Hippocampal formation (tissue), 2 donors: ENCODE measurements around the gene PDE9A.
"Not testable (repeated sequence)": the region's sequence is repeated elsewhere in the genome, so short reads cannot be mapped to it uniquely, and the experiment has no call there.

Experiments
- DNase-seq, 2 donors: peaks; one replicate each; lab custom pipeline; 2025; lab: John Stamatoyannopoulos, UW

Gene PDE9A

DNA sequence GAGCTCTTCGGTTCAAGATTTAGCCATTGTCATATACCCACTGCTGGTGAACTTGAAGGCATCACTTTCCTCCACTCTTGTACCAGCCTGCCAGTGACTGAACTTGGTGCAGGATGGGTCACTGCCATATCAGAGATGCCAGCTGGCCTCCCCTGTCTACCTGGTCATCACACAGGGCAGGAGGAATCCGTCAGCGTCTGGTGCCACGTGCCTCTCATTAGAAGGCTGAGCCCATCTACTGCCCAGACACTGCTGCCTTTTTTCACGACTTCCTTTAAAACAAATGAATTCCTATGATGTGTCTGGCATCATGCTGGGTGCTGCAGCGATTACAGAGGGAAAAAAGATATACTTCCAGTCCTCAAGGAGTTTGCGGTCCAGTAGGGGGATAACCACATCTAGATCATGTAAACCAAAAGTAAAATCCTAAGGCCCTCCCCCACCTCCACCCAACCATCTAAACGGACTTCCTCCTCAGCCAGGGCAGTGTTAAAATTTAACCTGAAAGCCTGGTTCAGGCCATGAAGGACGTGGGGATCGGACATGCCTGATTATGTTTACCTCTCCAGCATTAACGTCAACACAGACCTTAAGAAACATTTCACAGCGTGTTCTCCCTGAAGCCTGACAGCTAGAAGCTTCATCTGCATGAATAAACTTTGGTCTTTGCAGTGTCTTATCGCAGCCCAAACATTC is 29.2 kb upstream of the PDE9A start:
- DNase-seq: no peak

DNA sequence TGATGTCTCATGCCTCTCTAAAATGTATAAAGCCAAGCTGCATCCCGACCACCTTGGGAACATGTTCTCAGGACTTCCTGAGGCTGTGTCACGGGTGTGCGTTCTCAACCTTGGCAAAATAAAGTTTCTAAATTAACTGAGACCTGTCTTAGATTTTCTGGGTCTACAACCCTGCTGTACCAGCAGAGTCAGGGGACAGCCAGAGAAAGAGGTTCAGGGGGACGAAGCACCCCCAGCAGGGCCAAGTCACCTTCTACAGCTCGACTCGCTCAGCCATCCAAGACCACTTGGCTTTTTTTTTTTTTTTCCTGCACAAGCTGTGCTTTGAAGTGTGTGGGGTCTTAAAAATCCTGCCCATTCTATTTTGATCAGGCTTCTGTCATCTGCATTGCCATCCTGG is 28.5 kb upstream of the PDE9A start:
- no peak for DNase-seq

DNA sequence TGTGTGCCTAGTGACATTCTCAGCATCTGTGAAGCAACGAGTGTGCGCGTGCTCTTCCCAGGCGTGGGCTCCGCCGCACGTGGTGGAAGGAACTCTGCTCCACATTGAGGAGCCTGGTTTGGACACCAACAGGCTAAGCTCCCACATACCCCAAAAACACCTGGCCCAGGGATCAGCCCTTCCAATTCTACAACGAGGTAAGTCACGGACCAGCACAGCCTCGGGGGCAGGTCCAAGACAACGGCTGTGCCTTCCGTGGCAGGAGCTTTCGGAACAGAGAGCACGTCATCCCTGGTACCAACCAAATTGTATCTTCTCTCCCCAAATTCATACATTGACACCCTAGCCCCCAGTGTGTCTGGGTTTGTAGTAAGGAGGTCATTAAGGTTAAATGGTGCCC is 27.2 kb upstream of the PDE9A start:
- DNase-seq: no peak

DNA sequence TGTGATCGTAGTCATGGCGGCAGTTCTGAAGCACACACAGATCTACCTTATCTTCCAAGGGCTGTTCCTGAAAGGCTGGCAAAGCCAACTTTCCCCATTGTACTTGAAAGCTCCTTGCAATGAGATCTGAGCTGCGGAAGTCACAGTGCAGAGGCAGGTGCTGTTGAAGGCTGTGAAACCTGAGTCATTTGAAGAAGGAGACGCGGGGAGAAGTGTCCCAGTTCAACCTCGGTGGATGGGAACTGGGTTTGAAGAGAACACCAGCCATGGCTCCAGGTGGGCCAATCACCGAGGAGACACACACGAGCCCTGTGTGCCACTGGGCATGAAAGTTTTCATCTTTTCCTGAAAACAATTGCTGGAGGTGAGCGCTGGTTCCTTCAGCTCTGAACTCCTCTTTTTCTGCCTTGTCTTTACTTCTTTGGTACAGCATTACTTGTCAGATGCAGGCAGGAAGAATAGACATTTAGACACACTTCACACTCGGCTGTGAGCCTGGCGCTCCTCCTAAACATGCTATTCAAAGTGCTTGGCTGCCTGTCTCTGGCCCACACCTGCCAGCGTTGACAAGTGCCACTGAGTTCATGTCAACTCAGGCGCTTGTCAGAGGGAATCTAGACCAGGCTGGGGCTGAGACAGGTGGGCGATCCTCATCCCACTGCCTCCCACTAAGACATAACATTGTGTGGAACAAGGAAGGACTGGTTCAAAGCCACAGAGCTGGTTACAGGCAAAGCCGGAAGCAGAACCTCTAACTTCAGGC is 25.7 kb upstream of the PDE9A start:
- DNase-seq: no peak

DNA sequence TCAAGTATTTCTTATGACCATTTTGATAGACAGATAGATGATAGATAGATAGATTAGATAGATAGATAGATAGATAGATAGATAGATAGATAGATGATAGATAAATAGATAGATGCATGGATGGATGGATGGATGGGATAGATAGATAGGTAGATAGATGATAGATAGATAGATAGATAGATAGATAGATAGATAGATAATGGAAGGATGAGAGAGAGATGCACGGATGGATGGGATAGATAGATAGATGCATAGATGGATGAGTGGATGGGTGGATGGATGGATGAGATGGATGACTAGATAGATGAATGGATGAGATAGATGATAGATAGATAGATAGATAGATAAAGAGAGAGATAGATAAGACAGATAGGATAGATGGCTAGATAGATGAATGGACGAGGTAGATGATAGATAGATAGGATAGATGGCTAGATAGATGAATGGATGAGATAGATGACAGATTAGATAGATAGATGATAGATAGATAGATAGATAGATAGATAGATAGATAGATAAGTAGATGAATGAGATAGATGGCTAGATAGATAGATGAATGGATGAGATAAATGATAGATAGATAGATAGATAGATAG is 24.9 kb upstream of the PDE9A start:
- not testable (repeated sequence) for DNase-seq

DNA sequence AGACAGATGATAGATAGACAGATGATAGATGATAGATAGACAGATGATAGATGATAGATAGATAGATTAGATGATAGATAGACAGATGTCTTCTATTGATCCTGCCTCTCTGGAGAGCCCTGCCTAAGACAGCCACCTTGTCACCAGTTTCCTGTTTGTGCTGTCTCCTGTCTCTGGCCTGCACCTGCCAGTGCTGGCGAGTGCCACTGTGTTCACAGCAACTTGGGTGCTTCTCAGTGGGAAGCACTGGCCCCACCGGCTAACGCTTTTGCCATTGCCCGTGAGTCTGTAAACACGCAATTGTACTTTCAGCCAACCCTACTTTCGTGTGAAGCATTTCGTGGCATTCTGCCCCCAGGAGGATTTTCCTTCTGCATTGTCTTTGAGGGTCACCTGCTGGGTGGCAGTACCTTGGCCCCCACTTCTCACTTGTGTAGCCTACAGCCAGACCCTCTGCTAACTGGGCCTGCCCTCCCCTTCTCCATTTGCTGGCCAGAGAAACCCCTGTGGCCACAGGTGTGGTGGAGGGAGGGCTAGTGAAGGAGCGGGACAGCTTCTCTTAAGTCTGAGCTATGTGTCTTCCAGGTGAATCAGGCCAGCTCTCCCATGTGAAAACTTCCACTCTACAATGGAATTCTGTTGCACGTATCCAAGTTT is 23.4 kb upstream of the PDE9A start:
- no peak for DNase-seq

DNA sequence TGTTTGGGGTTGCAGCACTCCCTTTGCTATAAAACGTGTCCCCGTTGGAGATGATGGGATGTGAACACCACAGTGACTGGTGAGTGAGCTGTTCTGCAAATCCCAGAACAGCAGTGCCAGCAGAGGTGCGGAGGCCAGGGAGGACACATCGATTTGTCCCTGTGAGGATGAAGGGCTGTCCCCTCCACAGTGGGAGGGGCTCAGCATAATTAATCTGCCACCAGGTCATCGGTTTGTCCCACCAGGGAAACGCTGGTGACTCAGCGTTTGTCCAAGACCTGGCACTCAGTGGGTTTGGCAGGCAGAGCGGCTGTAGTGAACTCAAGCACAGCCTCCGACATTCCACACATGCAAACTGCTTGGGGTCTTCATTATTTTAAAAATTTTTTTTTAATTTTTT is 22.8 kb upstream of the PDE9A start:
- no peak for DNase-seq

DNA sequence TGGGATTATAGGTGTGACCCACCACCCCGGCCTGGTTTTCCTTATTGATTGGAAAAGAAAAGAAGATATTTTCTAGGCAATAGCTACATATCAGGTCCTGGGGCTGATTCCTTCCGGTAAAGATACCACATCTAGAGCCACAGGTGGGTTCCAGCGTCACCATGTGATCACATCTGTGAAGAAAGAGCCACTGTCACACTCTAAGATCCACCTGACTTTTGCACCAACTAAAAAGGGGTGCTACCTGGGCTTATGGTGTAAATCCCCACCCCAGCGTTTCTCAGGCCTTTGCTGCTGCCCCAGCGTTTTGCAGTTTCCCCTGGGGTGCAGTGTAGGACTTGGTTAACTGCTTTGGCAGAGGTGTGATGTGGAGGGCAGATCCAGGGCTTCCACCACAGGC is 22.3 kb upstream of the PDE9A start:
- no peak for DNase-seq

DNA sequence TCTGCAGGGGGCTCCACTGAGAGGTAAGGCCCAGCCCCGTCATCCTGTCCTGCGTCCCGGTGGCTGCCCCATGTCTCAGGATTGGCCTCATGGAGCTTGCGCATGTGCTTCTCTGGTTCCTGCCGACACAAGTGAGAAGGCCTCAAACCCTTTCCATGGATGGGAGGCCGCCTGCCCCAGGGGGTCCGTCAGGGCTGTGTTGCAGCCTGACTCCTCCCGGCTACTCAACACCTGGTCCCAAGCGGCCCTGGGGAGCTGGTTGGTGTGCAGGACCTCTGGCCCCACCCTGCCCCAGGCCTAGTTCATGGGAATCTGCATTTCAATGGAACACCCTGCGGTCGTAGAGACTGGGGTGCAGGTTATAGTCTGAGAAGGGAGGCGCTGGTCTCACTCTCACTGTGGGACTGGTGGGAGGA is 21.1 kb upstream of the PDE9A start:
- DNase-seq: no peak

DNA sequence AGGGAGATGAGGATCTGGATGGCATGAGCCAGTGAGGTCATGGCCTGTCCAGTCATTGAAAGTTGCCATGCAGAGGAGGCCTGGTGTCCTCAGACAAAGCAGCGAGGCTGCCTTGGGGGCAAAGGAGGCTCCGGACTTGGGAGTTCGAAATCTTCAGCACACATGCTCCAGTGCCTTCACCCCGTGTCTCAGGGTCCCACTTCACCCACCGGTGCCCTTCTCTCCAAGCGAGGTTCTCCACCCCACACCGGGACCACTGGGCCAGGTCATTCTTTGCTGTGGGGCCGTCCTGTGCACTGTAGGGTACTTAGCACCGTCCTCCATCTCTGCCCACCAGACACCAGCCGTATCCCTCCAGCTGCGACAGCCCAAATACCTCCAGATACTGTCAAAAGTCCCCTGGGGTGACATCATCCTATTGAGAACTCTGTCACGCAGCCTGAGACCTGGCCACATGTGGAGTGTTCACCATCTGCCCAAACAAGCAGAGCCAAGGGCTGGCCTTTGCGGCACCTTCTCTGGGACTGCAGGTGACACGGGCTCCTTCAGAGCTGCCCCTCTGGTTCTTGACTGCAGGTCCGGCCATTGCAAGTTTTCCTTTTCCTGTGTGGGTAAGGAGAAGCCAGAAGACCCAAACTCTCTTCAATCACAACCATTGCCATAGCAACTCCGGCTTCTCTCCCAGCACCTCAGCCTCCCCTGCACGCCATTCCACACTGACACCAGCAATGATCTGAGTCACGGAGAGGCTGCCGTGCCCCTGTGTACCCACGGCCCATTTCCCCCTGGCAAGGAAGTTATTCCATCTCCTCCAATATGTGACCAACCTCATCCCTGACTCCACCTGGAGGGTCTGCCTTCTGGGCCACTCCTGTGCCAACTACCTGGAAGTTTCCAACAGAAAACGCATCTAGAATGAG is 20.4 kb upstream of the PDE9A start:
- DNase-seq: no peak

DNA sequence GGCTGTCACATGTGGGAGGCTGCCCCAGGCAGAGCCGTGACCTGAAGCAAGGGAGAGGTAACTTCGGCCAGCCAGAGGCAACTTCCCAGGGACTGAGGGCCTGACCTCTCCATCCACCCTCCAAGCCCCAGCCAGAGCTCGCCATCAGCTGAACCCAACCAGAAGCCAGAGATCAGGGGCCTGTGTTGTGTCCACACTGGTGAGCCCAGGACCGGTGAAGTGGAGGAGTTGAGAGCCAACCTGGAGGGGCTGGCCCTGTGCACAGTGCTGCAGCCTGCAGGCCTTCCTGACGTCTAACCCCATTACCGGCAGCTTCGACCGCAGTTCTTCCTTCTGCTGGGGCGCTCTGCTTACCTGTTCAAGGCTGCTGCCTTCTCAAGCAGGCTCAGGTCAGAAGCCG is 19.6 kb upstream of the PDE9A start:
- no peak for DNase-seq

DNA sequence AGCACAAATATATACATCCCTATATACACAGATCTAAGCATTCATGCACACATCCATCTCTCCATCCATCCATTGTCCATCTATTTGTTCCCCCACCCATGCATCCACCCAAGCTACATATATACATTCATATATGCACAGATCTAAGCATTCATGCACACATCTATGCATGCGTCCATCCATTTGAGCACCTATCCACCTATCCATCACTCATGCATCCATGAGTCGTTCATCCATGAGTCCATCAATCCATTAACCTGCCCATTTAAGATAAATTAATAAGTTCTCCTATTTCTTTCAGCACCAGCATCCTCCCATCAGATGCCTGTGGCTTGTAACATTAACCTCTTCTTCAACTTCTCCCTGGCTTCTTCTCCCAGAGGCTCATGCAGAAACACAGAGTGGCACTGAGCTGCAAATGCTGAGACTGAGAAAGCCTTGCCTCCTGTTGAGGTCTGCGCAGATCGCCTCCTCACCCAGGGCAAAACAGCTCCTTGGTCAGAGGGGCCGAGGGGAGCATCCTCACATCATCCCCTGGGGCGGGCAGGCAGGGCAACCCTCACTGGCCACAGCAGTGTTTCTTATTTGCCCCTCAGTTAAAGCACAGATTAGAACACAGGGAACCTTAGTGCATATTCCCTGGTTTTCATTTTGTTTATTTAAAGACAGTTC is 17.4 kb upstream of the PDE9A start:
- no peak for DNase-seq

DNA sequence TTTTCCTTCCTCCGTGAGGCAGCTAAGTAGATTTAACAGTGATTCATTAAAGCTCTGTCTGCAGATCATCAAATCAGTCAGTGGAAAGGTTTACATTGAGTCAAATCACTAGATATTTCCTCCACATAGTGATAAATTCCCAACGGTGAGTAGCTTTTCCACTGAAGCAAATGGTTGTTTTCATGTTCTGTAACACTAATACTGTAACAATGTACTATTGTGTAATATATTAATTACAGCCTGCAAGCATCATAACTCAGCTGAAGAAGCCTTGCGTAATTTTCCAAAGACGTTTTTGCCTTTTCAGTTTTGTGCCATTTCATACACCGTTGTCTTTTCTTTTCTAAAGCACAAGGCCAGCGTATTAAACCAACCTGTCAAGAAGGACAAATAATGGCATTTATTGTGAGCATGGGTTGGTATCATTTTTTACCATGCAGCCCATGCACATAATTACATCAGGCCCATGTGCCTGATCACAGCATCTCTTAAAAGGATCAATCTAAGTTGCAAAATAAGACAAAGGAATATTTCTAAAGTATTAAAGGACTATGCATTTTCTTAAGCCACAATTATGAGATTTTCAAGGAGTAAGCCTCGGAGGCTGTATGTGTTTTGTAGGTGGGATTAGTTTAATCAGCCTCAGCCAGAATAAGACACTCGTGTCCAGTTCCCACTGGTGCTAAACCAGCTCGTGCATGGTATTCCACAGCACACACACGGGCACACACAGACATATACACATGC is 16.7 kb upstream of the PDE9A start:
- DNase-seq: no peak

DNA sequence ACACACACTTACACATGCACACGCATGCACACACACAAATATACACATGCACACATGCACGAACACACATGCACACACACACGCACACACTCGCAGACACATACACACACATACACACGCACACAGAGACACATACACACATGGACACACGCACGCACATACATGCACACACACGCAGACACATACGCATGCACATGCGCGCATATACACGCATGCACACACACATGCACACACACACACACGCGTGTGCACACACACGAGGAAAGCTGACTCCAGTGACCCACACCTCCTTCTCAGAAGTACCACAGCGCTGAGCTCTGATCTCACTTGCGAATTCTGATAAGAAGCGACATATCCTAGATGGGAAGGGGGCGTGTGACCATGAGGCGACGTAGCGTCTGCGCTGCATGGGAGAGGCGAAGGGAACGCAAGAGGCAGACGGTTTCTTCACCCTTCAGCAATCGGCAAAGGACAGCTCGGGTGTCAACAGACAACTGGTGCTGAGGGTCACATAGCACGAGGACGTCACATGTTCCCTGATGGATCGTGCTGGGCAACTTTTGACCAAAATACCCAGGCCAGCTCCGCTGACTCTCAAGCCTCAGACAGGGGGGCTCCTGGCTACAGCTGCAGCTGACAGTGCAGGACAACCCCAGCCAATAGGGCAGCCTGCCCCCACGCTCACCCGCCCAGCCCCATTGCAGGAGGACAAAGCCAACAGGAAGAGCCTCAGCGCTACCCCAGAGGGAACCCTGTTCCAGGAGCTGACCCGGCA is 16.0 kb upstream of the PDE9A start:
- no peak for DNase-seq

DNA sequence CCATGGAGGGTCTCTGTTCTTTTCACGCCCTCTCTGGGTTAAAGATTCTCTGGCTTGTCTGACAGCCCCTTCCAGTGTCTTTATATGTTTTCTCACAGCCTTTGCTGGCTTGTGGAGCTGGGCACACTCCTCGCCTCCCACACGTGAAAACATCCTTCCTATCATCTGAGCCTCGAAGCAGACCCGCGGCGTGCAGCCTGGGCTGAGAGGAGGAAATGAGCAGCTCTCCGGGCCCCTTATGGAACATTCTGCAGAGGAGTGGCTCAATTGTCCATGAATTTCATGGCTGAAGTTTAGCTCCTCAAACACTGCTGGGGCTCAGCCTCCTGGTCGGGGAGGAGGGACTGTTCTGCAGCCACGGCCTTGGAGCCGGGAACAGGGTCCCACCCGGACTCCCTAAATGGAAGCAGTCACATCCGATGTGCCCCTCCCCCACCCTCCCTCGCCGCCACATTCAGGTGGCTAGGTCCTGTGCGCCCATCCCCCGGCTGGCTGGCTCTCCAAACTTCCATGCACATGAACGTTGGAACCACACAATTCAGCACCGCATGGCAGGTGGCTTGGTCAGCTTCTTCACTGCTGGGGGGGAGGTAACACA is 15.1 kb upstream of the PDE9A start:
- no peak for DNase-seq

DNA sequence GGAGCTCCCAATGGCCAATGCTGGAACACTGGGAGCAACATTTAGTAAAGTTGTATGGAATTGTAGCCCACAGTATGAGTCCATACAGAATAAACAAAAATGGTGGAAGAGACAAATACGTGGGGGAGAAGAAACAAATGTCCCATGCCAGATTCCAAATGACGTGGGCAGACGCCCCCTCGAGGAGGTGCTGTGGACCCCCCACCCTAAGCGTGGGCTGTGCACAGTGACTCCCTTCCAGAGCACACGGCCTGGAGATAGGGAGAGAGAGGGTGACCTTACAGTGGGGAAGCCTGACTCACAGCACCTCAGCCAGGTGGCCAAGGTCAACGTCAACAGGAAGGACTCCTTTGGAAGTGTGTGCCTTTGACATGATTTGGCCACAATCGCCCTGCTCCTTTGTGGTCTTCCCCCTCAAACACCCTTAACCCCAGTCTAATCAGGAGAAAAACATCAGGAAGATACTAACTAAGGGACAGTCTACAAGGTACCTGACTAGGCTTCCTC is 13.7 kb upstream of the PDE9A start:
- DNase-seq: no peak

DNA sequence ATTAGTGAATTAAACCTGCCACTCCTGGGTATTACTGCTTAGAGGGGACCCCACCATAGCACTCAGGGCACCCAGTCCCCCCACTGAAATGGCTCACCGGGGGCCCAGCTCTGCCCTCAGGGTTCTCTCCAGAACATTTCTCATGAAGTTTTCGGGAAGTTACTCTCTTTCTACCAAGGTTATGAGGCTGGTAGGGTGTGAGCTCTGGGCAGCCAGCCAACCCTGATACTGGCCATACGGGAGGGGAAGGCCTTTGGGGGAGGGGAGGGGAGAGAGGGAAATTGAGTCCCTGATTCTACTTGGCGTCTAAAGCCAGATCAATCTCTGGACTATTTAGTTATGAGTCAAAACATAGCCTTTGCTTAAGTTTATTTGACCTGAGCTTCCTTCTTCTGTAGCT is 12.9 kb upstream of the PDE9A start:
- DNase-seq: no peak

DNA sequence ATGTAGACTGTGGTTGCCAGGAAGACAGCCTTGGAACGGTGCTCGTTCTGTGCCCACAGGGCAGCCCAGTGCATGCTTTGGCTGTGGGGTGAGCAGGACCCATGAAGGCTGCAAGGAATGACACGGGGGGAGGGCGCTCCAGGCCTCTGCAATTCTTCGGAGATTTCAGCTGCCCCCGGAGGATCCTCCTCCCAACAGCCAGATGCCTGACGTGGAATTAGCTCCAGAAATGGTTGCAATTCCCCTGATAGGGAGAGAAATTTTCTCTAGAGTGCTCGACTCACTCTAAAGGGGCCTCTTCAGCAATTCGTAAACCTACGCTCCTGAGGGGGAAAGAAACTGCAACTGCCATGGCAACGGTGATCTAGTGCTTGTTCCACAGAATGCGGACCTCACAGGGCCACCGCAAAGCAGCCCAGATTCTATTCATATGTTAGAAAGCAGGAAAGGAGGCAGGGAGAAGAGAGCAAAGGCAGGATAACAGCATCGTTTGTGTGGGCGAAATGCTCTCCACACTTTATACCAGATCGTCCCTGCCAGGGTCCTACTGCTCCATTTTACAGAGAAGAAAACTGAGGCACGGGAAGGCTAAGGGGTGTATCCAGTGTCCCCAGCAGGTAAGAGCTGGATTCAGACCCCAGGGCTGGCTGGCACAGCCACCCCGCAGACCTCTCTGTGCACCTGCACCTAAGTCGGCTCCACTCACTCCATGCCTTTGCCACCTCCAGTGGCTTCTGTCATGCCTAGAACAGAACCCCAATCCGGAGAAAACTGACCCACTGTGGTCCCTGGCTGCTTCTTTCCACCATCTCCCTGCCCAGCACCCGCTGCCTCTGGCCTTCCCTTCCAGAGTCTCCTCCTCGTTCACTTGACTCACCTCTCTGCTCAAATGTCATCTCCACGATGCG is 11.9 kb upstream of the PDE9A start:
- peak; percentile 32 to 41 for DNase-seq
